HG03139 (cell line): ENCODE data around the gene HEATR1.
"Not testable (repeated sequence)": the region's sequence is repeated elsewhere in the genome, so short reads cannot be mapped to it uniquely, and the experiment has no call there.

ENCODE experiments used
- ATAC-seq: cut with Tn5 transposase; IDR thresholded peaks from one replicate; pipeline ENCODE4 v1.9.1; 2021; ENCODE audit not compliant: unreplicated experiment

The HEATR1 gene

DNA sequence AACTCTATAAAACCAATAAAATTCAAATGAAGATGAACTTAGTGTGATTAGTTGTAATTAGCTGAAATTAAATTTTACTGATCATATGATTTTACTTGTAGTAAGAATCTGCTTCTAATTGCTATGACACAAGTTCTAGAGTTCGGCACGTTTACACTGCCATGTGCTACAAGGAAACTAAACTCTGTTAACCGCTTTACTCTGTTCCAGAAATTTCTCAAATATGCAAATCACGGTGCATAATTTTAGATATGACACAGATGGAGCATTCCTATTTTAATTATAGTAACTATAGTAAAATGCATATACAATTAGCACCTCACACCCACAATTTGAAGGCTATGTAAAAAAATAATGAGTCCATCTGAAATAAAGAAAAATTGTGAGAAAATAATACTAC is 14.8 kb downstream of the HEATR1 start:
- no peak for ATAC-seq

DNA sequence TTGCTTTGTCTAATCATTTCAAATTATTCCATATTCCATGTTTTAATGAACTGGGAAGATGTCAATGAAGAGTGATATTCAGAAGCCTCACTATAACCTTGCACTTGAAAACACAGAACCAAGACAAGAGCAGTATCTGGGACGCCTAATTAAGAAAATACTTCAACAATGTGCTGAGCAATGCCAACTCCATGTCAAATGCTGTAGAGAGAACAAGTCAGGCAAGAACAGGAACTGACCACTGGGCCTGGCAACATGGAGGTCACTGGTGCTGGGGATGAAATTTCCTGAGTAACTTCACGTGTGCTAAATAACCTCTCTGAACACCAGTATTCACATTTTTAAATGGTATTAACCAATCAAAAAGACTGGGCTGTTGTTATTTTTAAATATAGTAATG is 22.8 kb downstream of the HEATR1 start:
- no peak for ATAC-seq

DNA sequence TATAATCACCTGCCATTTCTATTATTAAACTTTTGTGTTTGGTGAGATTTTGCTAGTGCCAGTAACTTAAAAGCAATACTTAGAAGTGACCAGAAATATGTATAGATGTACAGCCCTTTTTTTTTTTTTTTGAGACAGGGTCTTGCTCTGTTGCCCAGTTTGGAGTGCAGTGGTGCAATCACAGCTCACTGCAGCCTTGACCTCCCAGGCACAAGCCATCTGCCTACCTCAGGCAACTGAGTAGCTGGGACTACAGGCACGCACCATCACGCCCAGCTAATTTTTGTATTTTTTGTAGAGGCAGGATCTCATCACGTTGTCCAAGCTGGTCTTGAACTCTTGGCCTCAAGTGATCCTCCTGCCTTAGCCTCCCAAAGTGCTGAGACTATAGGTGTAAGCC is 23.9 kb downstream of the HEATR1 start:
- ATAC-seq, result not testable (repeated sequence)

DNA sequence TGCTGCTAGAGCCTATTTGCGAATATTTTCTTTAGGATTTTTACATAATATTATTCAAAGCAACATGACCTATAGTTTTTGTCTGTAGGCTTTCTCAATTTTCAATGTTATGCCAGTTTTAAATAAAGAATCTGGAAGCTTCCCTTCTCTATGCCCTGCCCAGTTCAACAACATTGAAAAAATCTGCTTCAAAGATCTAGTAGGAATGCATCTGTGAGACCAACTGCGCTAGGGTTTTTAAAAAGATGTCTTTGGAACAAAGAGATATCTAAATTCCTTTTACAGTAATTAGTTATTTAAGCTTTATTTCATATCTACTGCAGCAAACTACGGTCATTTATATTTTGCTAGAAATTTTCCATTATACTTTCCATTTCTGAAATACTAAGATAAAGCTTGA is 25.7 kb downstream of the HEATR1 start:
- ATAC-seq, result no peak

DNA sequence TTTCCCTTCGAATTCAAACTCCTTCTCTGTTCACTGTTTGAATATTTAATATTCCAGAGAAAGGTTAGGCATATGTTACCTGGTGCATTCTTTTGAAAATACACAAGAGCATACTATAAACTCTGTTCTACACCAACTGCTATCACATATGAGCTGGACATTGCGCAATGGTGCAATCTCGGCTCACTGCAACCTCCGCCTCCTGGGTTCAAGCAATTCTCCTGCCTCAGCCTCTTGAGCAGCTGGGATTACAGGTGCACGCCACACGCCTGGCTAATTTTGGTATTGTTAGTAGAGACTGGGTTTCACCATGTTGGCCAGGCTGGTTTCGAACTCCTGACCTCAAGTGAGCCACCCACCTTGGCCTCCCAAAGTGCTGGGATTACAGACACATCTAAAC is 27.3 kb downstream of the HEATR1 start:
- ATAC-seq, result not testable (repeated sequence)

DNA sequence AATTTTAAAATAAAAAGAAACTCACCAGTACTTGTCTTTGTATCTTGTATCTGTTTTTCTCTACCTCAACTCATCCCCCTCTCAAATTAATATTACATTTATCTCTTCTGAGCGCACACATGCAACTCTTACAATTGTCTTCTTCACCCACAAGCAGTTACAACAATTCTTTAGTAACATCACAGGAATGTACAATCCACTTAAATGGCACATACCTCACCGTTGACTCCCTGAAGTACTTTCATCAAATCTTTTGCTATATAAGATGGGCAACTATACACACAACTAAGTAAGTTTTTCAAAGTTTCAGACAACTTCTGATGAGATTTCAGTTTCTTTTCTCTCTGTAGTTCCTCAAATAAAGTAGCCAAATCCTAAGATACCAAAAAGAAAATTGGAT is 28.3 kb downstream of the HEATR1 start:
- ATAC-seq, result no peak

DNA sequence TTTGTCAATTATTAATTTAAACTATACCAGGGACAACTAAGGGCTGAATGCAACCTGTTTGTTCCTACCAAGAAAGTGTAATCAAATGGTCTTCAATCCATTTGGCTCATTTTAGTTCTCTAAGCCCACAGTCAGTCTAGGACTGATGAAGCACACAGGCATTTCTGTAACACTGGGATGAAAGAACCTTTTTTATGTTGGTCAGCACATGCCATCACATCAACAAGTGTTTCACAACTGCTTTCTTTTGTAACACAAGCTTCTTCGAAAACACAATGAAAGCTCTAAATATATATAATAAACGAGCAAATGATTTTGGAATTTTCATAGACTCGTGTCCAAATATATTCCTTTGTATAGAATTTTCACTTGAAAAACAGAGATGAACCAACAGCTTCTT is 28.8 kb downstream of the HEATR1 start:
- ATAC-seq, result no peak

DNA sequence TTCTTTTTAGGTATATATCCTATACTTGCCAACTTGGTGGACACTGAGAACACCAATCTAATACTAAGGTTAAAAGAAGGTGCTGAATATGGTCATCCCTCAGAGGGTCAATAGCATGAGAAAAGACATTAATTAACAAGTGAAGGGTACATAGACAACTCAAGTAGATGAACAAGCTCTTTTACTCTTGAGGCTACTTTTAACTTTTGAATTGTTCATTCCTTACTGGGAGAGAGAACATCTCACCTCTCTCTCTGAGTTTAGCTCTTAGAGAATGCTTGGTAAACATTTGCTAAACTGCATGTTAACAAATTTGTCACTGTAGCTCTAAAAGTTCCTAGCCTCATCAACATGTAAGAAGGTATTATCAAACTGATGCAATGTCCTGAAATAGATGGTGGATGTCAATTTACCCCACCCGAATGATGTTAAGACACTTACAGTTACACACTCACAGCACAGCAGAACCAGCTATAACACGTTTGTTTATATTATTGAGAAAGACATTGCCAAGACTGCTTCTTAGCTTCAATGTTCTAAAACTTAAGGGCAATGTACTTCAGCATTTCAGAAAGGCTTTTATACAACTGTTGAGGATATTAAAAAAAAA is 35.9 kb downstream of the HEATR1 start:
- no peak for ATAC-seq

DNA sequence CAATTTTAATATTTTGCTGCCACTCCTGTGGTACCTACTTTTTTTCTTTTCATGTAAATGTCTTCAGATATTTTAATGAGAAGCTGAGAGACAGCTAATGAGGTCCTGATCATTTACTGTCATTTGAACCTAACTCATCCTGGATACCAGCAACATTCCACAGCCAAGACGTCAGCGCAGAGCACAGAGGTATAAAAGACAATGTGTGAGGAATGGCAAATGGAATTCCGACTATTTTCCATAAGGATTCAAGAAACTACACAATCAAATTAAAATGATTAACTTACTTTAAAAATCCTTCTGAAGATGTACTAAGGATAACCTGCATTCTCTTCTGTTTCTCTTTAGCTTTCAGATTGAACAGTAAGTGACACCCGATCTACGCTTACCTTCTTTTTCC is 38.8 kb downstream of the HEATR1 start:
- no peak for ATAC-seq

DNA sequence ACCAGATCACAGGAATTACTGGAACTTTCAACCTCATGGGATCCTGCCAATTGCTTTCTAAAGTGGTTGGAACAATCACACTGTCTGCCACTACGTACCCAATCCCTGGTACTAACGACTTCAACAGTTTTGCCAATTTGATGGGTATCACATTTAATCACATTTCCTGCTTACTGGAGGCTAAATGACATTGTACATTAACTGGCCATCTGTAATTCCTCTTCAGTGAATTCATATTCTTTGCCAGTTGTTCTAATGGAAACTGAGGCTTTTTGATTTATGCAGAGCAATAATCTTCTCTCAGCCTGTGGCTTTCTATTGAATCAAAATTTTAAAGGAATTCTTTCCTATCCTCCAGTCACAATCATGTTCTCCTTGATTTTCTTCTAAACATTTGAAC is 42.3 kb downstream of the HEATR1 start:
- no peak for ATAC-seq

DNA sequence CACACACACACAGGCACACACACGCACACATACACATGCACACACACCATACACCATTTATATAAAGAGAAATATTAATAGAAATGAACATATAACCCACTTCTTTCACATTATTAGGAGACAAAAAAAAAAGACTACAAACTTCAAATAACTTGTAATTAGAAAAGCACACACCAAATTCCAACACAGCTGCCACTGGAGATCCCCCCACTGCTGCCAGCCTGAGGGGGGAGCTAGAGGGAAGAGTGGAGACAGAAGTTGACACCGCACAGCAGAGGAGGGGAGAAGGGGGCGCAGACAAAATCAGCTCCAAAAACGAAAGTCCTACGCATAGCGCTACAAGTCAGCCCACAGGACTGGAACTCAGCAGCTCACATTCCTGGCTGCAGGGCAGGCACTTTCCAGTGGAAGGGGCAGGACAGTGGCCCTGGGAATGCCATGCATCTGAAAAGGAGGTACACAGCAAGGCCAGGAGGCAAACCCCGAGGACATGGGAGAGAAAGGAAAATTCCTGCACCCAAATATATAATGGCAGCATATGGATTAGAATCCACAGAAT is 44.0 kb downstream of the HEATR1 start:
- no peak for ATAC-seq

DNA sequence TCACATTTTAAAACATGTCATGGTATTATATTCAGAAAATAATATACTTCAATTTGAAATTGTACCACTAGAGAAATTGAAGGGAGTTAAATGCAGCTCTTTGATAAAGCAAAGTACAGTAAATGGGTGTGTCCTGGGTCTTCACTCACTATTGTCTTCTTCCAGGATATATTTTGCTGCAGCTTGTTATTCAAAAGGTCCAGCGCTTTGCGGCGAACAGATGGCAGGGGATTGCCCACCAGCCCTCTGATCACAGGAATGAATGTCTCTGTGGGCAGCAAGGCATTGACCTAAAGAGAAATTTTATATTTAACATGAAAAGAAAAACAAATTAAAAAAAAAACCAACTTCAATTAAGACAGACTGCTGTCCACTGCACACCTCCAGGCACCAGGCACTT is 45.5 kb downstream of the HEATR1 start:
- no peak for ATAC-seq

DNA sequence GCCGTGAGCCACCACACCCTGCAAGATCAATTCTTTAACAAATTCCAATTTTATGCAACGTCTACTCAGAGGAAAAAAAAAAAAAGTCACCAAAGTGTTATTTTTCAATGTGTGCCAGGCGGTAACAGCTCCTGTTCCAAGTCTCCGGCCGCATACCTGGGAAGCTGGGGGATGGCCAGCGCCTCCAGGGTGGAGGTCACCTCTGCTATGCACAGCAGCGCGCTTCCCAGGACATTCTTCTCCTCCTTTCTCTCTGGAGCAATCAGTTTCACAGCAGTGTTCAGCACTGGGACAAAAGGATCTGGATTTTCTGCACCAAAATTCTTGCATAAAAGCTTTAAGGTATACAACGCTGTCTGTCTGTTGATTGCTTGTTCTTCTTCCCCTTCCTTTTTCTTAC is 46.2 kb downstream of the HEATR1 start:
- ATAC-seq, result no peak

DNA sequence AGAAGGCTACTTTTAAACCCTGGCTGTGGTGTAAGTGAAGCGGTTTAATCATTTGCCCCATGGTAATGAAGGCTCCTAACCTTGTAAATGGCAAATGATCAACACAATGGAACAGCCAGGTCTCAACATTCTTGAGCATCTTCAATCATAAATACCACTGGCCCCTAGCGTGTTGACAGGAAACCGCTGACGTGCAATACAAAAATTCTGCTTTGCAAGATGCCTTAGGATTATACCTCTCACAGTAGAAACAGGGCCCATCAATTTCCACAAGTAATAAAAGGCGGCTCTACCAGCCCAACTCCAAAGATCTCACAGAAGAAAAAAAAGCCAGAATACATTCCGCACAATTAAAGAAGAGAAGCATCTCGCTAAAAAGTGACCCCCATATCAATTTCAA is 47.7 kb downstream of the HEATR1 start:
- no peak for ATAC-seq

DNA sequence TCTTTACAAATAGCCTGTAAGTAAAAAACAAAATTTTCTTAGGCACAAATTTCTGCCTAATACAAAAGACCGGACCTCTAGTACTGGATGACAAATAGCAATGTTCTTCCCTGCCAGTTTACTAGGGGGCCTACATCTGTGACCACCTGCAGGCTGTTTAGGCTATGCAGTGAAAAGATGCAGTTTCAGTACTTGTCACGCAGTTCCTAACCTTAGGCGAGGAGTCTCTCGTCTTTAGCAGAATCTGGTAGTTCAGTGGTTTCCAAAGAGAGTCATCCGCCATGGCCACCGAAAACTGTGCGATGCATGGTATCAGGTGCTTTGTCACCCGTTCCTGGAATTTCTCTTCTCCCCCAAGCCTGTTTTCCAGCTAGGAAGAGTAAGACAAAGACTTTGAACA is 50.9 kb downstream of the HEATR1 start:
- no peak for ATAC-seq

DNA sequence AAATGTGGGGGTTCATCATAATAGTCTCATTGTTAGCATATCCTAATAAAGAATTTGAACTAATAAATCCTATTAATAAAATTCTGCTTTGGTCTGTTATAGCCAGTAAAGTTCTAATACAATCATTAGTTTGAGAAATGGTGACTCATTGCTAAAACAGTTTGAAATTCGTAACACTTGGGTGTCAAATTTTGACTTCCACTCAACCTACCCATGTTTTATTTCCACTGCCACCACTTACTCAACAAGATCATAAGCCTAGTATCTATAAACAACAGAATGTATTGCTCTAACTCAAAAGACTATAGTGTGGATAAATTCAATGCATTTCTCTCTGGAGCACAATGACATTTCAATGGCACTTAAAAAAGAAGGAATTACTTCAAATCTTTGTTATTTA is 51.4 kb downstream of the HEATR1 start:
- no peak for ATAC-seq

DNA sequence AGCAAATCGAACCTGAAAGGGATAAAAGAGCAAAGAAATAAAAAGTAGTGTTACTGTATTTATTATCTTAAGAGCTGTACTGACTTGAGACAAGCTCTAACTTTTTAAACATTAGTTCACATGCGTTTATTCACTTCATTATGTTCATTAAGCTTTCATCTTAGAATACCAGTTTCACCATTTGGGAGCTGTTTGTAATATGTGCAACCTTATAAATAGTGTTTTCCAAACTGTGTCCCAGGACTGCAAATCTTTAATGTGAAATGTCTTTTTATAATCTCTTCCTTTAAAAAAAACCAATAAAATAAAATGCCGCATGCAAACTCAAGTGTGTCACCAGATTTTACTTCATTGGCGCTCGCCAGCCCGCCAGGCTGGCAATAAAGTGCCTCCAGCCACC is 52.2 kb downstream of the HEATR1 start:
- no peak for ATAC-seq

DNA sequence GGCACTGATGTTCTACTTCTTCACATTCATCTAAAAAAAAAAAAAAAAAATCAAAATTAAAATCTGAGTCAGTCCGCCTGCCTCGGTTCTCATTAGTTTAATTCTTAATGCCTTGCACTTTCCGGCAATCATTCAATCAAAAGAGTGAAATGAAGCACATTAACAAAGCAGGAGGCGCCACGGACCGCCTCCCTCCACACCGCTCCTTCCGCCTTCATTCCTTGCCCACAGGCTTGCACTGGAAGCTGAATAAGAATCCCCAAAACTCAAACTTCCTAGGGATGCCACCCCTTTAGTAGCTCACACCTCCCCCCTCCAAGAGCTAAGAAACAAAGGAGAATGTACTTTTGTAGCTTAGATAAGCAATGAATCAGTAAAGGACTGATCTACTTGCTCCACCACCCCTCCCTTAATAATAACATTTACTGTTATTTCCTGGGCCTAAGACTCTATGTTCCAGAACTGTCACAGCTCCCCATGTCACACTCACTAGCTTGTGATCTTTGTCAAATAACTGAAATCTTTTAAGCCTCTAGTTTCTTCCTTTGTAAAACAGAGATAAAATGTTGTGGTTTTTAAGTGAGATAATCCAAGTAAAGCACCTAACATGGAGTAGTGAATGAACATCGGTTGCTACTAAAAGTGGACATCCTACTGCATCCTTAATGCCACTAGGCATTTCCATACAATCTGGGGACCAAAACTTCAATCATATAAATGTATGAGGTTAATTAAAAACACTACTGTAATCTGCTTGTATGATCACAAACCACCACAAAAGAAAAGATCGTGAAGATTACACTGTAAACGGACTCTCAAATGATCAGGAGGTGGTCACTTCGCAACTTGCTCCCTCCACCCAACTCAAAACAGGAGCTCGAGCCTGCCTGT is 53.1 kb downstream of the HEATR1 start:
- ATAC-seq, result no peak

DNA sequence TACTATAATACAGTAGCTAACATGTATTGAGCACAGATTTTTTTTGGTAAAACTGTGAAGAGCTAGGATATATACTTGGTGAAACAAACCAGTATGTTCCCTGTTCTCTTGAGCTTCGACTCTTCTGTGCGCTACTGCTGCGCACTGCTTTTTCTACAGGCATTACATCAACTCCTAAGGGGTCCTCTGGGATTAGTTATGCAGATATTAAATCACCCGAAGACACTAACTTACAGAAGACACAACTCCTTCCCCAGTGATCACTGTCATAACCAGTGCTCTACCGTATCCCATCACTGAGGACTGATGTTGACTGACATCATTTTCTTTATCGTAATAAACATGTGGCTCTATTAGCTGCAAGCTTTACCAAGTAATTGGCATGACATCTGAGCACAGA is 55.9 kb downstream of the HEATR1 start:
- ATAC-seq, result no peak

DNA sequence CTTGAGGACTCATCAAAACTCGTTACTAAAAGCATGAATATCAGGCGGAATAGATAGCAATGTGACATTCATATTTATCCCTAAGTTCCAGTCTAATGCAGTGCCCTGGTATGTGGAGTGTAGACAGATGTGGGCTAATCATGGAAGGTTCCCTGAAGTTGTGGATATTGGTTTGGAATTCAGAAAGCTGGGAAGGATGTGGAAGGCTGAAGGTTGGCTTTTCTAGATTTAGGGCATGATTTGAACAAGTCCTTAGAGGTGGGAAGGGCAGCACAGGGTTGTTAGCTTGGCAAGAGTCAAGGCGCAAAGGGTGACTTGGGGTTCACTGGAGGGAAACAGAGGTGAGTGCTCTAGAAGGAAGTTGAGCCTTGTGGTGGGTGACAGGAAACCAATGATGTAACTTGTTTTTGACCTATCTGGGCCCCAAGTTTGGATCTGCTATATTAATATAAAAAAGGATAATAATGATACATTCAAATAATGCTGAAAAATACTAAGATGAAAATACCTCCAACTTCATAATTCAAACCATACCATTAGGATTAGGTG is 58.6 kb downstream of the HEATR1 start:
- no peak for ATAC-seq

DNA sequence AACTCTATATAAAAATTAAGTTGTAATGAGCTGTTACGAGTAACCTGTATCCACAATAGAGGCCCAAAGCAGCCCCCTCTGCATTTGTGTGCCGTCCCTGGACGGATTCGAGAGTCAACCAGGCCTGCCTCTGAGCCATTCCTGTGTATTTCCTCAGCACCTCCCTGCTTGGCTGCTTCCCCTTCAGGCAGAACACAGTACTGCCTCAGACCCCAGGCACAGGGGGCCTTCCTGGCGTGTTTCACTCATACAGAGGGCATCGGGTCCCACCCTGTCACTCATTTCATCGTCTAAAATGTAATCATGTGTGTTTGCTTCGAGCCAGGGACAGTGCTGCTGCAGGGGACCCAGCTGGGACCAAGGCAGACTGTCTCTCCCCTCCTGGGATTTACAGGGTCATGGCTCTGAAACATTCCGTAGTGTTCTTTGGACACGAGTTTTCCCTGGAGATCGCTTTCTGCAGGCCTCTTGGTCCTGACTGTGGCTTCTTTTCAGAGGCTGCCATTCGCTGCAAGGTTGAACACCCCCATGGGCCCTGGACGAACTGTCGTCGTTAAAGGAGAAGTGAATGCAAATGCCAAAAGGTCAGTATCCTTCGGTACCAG is 61.1 kb downstream of the HEATR1 start:
- no peak for ATAC-seq

DNA sequence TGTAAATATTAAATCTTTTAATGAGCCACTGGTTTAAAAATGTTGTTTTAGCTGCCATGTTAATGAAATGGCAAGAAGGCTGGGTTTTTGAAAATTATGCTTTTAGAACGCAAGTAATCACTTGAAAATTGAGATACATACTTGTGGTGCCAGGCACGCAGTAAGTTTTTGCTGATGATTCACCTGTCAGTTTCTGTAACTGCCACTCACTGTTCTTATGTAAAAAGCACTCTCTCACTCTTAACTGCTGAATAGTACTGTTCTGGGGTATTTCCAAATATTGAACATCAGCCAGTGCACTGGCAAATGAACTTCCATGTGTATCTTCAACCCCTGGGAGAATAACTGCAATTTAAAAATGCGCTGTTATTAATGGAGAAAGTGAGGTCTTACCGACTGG is 62.6 kb downstream of the HEATR1 start:
- no peak for ATAC-seq
